C4-2B (cell line): ENCODE measurements around the gene HMG20A.

Source experiments
- ZFX ChIP-seq: fragments of 450-650 bp; IDR thresholded peaks from 2 replicates; pipeline ENCODE4 v1.6.1; 2017
- TF ChIP-seq, protein P1 (sequence below): fragments of 450-650 bp; conservative IDR thresholded peaks from 2 replicates; pipeline ENCODE4 v1.5.1; 2017; ENCODE audit warnings: mild to moderate bottlenecking

GRCh38 chr15:77384086-77384485, 36.6 kb upstream of the HMG20A start:
- TF ChIP-seq, protein P1, sequence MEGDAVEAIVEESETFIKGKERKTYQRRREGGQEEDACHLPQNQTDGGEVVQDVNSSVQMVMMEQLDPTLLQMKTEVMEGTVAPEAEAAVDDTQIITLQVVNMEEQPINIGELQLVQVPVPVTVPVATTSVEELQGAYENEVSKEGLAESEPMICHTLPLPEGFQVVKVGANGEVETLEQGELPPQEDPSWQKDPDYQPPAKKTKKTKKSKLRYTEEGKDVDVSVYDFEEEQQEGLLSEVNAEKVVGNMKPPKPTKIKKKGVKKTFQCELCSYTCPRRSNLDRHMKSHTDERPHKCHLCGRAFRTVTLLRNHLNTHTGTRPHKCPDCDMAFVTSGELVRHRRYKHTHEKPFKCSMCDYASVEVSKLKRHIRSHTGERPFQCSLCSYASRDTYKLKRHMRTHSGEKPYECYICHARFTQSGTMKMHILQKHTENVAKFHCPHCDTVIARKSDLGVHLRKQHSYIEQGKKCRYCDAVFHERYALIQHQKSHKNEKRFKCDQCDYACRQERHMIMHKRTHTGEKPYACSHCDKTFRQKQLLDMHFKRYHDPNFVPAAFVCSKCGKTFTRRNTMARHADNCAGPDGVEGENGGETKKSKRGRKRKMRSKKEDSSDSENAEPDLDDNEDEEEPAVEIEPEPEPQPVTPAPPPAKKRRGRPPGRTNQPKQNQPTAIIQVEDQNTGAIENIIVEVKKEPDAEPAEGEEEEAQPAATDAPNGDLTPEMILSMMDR: no peak
- no peak for TF ChIP-seq ZFX
